GM10847 (cell line): ENCODE data around the gene EEPD1.

Experiments
- POLR2A ChIP-seq: IDR thresholded peaks from 2 replicates; pipeline ENCODE4 v1.6.1; 2011; ENCODE audit not compliant: insufficient read length; ENCODE audit errors: extremely low read depth

EEPD1 gene

DNA sequence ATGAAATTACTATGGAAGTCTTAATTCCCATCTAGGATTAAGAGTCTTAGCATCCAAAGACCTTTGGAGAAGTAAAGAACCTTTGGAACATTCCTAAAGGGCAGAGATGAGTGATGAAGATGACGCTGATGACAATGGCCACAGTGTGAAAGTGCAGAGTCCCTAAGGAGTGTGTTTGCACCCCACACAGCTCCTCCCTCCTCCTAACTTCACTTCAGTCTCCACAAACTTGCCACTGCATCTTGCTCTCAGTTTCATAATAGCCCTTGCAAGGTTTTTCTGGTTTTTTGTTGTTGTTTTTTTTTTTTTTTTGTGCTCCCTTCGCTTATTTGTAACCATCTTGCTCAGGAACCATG lies 119.1 kb downstream of the EEPD1 start:
- no peak for TF ChIP-seq POLR2A

DNA sequence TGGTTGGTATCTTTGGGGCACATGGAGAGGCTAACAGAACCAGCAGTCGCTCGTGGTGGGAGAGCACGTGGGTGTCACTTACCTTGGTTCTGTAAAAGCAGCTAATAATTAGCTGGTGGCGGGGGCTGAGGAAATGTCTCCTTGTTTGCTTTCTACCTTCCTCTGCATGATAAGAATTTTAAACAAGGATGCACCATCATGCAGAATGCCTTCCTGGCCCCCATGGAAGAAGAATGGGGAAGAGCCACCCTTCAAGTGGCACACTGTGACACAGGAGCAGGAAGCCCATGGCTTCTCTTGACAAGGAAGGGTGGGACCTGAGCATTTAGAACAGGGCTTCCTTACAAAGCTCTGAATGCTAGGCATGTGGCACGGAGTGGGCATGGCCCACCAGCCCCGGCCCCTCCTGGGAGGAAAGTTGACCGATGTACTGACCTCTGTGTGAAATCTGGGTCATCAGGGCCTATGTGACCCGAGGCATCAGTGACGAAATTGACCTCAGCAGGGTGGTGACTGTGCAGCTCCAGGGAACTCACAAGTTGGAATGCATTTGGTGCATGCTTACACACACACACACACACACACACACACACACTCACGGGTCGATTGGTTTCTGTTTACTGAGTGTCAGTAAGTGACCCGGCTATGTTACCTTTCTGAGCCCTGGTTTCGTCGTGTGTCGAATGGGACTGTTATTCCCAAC lies 119.7 kb downstream of the EEPD1 start:
- TF ChIP-seq POLR2A: no peak

DNA sequence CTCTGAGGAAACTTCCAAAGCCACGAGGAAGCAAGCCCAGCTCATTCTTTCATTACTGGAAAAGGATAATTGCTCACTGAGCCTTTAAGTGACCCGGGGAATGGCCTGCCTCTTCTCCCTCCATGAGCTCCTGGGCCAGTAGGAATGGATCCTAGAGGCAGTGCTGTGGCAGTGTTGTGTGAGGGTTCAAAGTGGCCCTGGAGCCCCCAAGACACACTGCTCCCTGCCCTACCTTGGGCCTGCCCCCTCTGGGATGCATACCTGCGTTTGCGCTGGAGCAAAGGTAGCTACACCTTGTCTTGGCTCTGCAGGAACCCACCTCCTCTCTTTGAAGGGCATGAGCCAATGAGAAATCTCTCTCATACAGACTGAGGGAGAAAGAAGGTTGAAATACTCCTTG lies 120.8 kb downstream of the EEPD1 start:
- no peak for TF ChIP-seq POLR2A

DNA sequence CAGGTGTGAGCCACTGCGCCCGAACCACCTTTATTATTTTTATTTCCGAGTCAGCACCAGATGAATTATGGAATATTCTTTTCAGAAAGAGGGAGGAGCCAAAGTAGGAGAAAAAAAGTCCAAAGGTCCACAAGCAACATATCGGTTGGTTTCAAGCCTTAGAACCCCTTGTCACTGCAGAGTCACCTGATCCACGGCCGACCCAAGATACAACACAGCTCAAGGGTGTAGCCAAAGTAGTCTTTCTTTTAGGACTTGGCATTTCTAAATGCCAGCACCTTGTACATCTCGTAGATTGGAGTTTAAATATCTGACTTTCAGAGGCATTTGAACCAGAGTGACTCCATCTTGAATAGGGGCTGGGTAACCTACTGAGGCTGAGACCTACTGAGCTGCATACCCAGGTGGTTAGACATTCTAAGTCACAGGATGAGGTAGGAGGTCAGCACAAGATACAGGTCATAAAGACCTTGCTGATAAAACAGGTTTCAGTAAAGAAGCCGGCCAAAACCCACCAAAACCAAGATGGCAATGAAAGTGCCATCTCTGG lies 122.8 kb downstream of the EEPD1 start:
- no peak for TF ChIP-seq POLR2A

DNA sequence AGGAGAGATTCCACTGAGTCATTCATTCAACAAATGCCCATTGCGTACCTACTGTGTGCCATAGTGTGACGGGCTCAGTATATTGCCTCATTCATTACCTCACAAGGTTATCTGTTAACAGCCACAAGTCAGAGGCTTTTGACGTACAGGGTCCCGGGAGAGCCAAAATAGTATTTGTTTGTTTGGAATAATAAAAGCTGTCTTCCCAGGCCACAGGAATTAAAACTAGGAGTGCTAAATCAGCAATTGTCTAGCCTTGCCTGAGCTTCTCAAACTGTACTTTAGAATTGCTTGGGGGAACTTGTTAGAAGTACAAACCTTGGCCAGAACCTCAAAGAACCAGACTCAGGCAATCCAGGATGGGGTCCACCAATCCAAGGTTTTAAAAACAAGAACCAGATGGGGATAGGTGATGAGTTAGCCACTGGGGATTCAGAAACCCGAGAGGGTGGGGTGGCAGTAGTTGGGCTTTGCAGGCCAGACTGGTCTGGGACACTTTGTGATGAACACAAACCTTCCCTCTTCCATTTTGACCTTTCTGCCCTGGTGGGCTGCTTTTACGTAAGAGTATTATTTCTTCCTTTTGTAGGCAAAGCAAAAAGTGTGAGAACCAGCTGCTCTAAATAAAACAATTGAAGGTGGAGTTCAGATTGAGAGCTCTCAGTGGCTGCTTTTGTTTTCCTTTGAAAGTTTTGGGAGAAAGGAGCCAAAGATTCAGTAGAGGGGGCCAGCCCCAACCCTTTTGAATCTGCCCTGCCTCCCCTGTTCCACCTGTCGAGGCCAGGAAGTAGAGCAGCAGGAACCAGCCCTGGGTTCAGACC lies 123.6 kb downstream of the EEPD1 start:
- TF ChIP-seq POLR2A: no peak

DNA sequence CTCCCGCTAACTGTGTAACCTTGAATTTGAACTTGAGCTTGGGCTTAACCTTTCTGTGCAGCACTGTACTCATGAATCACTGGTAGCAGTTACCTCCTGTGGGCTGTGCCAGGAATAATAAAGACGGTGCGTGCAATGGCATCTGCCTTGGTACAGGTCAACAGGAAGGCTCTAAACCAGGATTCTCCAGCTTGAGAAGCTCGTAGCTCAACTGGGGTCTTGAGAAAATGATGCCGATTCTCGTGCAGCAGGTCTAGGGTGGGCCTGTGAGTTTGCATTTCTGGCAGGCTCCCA lies 124.1 kb downstream of the EEPD1 start:
- no peak for TF ChIP-seq POLR2A

DNA sequence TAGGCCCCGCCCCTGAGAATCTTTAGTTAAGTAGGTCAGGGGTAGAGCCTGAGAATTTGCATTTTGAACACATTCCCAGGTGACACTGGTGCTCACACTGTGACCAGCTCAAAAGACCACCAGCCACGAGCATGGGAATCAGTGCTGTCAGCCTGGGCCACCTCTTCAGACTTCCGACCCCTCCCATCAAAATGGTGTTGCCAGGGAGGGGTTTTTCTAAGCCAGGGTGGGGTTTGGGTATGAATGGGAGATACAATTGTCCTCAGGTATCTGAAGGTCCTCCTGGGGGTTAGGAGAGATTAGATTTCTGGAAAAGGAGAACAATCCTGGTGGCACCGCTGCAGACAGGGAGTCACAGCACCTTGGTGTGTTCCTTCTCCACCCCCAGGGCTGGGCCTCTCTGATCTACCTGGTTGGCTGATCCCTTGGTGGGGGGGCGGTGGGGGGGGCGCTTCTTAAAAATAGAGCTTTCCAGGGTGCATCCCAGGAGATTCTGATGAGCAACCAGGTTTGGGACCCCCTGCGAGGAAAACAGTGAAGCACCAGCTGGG lies 125.1 kb downstream of the EEPD1 start:
- TF ChIP-seq POLR2A: no peak

DNA sequence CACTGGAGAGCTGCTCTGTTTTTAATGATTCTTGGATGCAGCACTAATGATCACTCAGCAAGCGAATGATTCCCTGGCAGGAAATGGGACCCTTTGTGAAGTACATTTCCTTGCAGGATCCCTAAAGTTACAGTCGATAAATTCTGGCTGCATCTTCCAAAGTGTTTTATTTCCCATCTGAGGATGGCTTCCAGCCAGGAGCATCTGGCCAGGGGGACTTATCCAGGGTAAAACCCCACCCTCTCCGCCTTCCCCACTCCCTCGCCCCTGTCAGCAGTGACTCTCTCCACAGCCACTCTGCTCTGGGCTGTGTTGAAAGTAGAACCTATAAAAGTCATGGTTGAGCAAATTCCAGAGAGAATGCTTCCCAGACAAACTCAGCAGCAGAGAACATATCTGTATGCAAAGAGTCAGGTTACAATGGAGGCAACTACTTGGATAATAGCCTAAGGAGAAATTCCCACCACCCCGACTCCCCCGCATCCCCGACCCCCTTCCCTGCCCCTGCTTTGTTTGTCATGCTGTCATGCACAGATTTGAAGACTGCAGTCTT lies 125.6 kb downstream of the EEPD1 start:
- TF ChIP-seq POLR2A: no peak

DNA sequence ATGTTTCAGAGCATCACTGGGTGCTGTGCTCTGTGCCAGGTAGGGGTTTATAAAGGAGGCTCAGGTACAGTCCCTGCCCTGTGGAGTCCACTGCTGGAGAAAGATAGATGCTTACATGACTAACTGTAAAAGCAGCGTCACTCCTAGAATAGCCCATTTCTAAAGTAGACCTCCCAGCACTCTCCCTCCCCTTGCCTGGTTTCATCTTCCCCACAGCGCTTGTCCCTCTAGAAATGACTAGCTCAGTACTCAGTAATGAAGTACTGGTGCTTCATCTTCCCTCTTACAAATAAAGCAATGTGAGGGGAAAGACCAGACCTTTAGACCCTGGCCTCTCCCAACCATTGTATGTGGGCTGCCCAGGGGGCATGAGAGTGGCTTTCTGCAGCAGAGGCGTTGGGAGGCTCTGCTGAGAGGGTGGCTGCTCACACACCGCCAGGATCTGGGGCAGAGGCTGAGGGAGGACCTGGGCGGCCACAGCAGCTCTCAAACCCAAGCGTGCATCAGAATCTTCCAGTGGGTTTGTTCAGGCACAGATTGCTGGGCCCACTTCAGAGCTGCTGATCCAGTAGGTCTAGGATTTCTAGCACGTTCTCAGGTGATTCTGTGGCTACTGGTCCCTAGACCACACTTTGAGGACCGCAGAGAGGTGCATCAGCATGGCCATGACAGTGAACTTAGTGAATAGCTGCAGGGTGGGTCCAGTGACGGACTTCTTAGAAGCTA lies 126.3 kb downstream of the EEPD1 start:
- TF ChIP-seq POLR2A: no peak

DNA sequence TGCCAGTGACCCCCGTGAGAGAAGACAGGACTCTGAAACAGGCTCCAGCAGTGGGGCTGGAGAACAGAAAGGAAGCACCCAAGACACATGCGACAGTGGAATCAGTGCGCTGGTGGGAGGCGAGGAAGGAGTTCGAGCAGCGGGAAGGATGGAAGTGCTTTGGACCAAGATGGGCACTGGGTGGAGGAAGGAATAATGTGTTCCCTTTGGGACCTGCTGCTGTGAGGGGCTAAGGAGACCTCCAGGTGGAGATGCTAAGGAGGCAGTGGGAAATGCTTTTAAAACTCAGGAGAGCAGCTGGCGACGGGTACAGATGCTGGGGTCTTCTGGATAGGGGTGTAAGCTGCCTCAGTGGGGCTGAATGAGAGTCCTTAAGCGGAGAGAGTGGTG lies 126.9 kb downstream of the EEPD1 start:
- no peak for TF ChIP-seq POLR2A

DNA sequence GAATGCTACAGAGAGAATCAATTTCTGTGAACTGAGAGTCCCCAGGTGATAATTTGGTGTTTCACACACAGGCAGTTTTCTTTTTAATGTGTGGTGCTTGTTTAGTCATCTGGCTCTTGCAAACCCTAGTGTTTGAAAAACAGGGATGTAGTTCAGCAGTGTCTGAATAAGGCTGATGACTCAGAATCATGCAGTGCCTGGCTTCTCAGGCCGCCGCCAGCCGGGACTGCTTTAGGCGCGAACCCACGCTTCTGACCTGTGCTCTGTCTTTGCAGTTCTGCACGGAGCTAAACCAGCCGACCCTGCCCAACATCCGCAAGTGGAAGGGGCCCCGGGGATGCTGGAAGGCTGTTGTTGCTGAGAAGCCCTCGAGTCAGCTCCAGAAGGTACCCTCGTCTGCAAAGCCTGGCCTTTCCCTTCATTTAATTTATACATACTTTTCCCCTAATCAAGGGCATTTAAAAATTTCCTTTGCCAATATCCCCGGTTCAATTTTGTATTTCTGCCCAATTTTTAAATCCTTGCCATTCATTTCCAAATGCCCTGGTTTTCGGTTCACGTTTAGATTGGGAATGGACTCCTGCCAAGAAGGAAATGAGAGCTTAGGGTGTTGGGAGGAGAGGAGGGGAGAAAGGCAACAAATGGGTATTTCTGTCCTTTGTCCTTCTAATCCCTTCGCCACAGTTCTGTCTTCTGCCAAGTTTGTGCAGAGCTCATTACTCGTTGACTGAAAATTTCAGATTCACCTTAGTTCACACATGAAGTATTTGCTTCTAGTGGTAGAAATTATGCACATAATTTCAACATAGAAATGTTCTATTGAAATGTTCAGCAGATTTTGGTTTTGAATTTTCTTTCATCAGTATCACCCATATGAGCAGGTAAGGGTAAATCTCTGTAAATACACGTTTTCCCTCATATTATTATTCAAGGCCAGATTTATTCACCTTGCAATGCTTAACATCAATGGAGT lies 128.1 kb downstream of the EEPD1 start:
- no peak for TF ChIP-seq POLR2A

DNA sequence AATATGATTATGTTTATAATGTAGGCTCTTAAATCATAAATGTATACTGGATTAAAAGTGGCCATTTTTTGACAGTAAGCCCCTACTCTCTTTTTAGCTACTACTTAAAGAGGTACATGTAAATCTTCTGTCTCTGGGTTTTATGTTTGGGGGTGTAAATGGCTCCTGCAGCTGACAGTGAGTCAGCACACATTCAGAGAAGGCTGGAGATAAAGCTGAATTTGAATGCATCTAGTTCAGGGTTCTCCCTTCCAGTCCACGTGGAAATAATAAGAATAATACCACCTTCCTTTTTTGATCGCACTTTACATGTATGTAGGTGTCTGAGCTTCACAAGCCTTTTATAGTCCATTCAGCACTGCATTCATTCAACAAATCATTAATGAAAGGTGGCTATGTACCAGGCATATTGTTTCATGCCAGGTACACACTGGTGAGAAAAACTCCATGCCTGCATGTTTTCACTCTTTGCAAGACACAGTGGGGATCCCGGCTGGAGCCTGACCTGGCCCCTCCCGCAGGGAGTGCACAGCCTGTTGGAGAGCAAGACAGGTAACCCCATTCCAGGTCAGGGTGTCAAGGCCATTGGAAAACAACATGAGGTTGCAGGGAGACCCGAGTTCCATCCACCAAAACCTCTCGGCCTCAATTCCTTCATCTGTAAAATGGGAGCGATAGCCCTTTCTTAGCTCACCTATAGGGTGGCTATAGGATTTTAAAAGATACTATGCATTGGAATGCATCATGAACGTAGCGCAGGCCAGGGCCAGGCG lies 129.1 kb downstream of the EEPD1 start:
- TF ChIP-seq POLR2A: no peak

DNA sequence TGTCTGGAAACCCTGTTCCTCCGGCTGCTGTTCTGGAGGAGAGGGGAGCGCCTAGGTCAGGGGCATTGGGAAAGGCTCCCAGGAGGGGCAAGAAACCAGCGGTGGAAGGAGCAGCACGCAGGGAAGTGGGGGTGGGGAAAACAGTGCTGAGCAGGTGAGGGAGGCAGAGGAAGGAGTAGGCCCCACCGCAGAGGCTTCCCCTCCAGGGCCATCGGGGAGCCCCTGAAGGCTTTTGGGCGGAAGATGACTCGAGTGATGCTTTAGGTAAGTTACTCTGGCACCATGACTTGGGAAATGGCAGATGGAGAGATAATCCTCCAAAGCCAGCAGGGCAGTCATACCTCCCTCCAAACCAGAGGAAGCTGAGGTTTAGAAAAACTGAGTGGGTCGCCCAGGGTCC lies 130.1 kb downstream of the EEPD1 start:
- TF ChIP-seq POLR2A: no peak

DNA sequence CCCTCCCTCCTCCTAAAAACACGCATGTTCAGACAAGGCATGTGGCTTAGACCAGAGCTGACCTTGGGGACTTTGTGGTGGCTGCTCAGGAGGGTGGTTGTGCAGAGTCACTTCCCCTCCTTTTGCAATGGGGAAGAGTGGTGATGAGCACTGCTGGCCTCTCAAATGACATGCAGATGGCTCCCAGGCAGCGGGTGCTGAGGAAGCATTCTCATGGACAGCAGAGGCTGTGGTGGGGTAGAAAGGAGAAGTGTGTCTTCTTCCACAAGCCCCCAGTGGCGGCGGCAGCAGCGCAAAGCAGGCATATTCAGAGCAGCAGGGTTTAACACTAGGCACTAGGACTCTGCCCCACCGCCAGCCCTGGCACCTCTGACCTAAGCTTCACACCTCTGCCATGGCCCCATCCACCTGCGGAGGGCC lies 130.7 kb downstream of the EEPD1 start:
- TF ChIP-seq POLR2A: no peak
